GM19372 (cell line): ENCODE measurements around the gene INPP5A.
"Not testable (repeated sequence)": the region's sequence is repeated elsewhere in the genome, so short reads cannot be mapped to it uniquely, and the experiment has no call there.

ENCODE experiments used
- ATAC-seq: cut with Tn5 transposase; IDR thresholded peaks from one replicate; pipeline ENCODE4 v1.9.1; 2021; ENCODE audit warnings: mild to moderate bottlenecking, low read depth, moderate library complexity; ENCODE audit not compliant: unreplicated experiment

INPP5A gene

DNA sequence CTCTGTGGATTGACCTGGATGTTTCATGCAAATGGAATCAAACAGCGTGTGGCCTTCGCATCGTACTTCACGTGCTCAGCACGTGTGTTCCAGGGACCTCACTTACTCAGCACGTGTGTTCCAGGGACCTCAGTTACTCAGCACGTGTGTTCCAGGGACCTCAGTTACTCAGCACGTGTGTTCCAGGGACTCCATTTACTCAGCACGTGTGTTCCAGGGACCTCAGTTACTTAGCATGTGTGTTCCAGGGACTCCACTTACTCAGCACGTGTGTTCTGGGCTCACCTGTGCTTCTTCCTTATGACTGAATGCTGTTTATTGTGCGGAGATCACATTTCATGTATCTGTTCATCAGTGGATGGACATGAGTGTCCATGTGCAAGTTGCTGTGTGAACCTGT lies 22.0 kb downstream of the INPP5A start:
- ATAC-seq: no peak

DNA sequence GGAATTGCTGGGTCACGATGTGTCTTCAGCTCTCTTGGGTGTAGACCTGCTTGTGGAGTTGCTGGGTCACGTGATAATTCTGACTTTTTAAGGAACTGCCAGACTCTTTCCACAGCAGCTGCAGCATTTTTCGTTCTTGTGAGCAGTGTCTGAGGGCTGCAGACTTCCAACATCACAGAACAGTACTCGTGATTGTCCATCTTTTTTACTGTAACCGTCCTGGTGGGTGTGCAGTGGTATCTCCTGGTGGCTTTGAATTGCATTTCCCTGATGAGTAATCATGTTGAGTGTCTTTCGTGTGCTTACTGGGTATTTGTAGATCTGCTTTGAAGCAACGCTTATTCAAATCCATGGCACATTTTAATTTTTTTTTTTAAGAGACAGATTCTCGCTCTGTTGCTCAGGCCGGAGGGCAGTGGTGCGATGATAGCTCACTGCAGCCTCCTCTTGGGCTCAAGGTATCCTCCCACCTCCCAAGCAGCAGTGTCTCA lies 22.7 kb downstream of the INPP5A start:
- ATAC-seq: no peak

DNA sequence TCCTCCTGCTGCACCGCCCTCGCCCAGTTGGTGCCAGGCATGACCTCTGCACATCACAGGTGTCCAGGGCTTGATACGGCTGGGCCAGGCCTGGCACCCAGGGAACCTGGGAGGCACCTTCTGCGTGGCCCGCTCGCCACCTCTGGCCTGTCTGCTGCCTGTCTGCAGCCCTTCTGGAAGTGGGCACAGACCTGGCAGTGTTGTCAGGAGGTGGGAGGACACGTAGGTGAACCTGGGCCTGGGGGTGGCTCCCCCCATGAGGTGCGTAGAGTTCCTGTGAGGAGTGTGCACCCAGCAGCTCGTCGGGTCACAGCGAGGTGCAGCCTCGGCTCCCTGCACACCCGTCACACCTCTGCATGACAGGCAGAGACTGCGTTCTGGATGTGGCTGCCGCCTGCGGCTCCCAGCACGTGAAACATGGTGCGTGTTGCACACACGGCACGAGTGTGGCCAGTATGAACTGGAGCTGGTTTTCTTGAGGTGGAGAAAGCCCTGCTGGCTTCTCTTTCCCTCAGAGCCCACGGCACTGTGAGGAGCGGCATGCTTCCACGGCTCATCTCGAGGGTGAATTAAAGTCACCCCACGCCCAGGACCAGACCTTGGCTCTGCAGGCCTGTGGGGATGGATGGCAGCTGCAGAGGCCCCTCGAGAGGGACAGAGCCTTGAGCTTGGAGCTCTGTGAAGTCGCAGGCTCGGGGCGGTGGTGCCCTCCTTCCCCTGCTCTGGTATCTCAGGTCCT lies 24.8 kb downstream of the INPP5A start:
- ATAC-seq: no peak

DNA sequence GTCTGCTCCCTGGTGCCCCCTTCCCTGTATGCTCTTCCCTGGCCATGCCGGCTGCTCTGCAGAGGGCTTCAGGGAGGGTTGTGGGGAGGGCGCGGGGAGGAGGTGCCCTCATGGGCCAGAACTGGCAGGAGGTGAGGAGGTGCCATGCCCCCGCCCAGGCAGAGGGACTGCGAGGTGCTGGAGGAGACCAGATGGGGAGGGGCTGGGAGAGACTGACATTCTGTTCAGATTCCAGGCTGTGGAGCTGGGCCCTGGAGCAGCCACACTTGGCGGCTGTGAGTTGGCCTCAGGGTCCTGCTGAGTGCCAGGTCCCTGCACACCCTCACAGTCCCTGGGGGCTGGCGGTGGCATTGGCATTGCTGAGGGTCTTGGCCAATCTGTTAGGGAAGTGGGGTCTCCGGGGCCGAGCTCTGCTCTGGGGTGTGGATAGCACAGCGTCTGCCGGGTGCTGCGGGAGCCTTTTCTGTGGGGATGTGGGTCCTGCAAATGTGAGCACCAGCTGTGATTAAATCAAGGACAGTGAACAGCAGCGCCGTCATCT lies 25.4 kb downstream of the INPP5A start:
- ATAC-seq: no peak

DNA sequence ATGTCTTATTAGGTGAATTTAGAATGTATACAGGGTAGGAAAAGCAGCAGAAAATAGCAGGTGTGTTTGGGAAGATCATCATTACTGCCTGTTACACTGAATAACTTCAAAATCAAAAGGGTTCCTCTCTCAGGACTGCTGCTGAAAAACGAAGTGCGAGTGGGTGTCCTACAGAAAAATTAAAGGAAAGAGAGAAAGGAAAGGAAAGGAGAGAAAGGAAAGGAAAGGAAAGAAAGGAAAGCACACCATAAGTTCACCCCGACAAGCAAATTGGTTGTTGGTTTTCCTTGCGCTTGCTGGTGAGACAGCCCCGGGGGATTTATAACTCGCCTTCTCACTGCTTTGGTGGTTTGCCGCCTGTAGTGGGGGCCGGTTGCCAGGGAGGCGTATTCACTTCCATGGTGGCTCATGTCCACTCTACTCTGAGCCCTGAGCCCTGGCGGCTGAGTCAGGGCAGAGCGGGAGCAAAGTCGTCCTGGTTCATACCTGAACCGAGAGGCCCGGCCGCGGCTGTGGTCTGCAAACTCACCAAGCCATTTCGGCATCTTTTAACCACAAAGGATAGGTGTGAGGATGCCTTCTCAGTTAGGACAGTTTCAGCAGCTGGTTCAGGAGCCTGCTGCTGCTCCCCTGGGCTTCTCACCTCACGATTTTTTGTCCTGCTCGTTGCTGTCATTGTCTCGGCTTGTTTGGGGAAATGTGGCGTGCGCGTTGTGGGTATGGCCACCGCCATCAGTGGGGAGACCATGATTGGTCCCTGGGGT lies 26.1 kb downstream of the INPP5A start:
- ATAC-seq: peak; percentile 82

DNA sequence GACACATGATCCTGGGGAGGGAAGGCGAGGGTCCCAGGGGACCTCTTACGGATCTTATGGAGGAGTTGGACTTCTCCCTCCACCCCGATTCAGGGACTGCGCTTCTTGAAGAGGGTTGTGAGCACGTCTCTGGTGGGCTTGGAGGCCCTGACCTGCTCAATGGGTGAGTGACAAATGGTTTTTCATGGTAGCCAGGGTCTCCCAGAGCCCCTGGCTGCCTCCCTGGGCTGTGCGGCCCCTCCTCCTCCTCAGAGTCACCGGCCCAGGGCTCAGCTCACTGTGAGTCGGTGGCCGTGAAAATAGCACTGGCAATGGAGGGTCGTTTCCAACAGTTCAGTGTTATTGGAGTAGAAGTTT lies 26.6 kb downstream of the INPP5A start:
- no peak for ATAC-seq

DNA sequence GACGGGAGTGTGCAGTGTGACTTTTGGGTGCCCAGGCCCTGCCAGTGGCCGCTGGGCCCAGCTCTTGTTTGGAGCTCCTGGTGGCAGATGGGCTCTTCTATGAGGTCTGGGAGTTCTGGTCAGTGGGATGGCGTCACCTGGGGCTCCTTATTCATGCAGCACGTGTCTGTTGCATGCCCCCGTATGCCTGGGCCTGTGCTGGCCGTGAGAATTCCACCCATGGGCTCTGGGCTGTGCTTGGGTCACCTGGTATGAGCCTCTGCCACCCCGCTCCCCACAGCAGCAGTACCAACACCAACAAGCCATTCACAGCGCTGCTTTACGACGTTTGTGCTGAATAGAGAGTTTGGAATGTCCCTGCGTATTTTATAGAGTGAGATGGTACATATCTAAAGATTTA lies 27.1 kb downstream of the INPP5A start:
- ATAC-seq: no peak

DNA sequence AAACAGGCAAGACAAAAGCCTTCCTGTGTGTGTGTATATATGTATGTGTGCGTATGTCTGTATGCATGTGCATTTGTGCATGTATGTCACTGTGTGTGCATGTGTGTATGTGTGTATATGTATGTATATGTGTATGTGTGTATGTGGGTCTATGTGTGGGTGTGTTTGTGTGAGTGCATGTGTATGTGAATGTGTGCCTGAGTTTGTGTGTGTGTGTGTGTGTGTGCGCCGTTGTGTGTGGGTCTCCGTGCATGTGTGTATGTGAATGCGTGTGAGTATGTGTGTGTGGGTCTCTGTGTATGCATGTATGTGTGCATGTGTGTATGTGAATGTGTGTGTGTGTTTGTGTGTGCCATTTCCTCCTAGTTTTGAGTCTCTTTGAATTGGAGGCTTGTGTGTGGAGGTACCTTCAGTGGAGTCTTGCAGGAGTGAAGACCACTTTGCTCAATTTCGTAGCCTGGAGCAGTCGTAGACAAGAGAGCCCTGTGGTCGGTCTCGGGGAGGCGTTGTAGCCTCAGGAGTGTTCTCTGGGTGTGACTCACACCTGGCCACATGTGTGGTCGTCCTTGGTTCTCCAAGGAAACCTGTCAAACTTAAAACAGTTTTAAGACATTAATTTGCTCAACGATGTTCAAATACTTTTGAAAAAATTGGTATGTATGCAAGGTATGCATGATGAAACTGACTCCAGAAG lies 28.1 kb downstream of the INPP5A start:
- no peak for ATAC-seq

DNA sequence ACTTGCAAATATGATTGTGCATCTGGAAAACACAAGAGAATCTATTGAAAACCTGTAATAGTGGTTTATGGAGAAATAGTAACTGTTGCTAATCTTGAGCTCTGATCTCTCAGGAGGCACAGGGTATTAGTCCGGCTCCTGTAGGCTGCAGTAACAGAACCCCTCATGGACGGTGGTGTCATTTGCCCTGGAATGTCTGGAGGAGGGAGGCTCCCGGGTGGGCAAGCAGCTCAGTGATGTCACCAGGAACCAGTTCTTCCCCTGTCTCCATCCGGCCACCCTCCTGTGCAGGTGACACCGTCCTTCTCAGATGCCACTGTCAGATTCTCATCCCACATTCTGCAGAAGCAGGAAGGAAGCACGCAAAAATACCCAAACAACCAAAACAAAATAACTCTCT lies 29.3 kb downstream of the INPP5A start:
- no peak for ATAC-seq

DNA sequence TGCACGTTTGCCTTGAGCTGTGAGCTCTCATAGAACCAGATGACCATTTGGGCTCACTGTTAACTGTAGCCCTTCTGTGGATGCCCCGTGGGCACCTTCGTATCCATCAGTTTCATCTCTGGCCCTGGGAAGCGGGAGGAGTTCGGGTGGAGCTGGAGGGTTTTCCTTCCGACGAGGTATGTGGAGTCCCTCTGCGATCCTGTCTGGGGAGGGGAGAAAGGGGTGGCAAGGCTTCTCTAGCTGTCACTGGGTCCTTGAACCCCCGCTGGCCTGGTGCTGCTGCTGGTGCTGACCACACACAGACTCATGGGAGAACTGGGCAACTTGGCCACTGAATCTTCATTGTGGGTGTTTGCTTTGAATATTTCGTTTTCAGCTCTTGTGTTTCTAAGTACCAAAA lies 32.7 kb downstream of the INPP5A start:
- no peak for ATAC-seq

DNA sequence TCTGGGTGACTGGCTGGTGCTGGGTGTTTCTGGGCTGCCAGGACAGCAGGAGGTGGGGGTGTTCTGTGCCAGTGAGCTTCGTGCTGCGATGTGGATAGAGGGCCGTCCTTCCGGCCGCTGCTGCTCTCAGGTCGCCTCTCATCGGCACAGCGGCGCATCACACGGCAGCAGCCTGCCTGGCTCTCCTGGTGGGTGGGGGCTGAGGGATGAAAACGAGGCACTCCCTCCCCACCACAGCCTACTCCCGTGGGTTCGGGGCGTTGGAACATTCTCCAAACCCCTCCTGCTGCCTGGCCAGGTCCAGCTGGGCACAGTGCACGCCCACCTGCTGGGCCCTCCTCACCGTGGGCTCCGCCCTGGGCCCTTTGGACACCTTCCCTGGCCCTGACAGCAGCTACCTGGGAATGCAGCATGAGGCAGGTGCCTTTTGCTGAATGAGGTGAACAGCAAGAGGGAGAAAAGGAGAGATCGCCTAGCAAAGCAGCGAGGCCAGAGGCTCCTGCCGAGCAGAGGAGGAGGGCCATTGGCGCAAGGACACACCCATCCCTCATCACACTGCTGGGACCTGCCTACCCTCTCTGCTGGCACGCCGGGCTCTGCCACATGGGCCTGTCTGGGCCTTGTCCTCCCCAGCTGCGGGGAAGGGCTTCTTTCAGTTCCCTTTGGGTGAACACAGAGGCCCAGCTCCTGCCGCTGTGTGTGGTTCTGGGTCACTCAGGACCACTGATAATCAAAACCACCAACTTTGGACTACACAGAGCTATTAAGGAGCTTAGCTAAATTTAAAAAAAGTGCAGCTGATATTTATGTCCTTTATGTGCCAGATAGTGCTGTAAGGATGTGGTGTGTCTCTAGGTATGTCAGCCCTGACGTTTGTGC lies 33.4 kb downstream of the INPP5A start:
- ATAC-seq: peak; percentile 35

DNA sequence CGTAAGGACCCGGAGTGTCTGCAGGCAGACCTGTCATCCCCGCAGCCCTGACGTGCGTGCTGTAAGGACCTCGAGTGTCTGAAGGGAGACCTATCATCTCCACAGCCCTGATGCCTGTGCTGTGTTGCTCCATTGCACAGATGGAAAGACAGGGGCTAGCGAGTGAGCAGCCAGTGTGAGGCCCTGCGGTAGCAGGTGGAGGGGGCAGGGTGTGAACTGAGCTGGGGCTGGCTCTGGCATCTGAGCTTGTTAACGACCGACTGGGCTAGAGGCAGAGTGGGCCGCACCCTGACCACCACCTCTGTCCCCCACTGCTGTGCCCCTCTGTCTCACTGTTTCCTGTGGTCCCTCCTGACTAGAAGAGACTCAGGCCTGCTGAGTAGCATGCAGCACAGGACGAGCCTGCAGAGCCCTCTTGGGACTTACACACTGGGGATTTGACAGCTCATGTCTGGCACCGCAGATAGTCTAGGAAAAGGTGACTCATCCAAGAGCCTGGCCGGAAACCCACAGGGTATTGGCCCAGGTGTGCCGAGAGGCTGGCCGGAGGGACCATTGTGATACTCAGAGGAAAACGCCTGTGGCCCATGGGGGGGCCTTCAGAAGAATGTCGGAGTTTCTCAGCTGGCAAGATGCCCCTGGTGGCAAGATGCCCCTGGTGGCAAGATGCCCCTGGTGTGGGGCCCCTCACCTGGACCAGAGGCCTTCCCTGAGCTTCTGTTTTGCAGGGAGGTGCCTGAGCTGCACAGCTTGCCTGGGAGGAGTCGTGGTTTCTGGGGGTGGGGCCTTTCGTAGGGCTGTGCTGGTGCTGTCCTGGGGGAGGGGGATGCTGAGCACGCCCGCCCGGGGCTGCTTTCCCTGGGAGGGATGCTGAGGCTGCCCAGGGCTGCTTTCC lies 34.3 kb downstream of the INPP5A start:
- ATAC-seq: peak; percentile 62

DNA sequence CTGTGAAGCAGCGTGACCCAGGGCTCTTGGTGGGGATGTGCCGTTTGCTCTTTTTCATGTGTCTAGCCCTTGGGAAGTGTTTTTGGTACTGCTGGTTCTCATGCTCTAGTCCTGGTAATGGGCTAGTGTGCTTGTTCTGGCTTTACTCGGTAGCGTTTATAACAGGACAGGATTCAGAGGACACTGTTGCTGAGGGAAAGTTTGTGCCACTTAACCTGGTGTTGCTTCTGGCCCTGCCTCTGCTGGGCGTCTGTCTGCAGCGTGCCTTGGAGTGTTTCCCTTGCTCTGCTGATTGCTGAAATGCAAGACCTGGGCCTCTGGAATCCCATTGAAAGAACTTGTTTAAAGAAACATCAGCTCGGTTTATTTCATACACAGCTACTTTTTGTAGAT lies 35.0 kb downstream of the INPP5A start:
- peak; percentile 6 for ATAC-seq

DNA sequence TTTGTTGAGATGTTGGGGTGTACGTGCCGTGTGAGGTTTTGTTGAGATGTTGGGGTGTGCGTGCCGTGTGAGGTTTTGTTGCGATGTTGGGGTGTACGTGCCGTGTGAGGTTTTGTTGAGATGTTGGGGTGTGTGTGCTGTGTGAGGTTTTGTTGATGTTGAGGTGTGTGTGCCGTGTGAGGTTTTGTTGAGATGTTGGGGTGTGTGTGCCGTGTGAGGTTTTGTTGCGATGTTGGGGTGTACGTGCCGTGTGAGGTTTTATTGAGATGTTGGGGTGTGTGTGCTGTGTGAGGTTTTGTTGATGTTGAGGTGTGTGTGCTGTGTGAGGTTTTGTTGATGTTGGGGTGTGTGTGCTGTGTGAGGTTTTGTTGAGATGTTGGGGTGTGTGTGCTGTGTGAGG lies 35.4 kb downstream of the INPP5A start:
- ATAC-seq: not testable (repeated sequence)

DNA sequence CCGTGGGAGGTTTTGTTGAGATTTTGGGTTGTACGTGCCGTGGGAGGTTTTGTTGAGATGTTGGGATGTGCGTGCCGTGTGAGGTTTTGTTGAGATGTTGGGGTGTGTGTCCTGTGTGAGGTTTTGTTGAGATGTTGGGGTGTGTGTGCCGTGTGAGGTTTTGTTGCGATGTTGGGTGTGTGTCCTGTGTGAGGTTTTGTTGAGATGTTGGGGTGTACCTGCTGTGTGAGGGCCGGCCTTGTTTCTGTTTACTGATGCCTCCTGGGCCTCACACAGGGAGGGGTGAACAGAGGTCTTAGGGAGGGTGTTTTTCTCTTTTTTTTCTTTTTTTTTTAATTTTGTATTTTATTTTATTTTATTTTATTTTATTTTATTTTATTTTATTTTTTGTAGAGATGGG lies 36.7 kb downstream of the INPP5A start:
- ATAC-seq: no peak

DNA sequence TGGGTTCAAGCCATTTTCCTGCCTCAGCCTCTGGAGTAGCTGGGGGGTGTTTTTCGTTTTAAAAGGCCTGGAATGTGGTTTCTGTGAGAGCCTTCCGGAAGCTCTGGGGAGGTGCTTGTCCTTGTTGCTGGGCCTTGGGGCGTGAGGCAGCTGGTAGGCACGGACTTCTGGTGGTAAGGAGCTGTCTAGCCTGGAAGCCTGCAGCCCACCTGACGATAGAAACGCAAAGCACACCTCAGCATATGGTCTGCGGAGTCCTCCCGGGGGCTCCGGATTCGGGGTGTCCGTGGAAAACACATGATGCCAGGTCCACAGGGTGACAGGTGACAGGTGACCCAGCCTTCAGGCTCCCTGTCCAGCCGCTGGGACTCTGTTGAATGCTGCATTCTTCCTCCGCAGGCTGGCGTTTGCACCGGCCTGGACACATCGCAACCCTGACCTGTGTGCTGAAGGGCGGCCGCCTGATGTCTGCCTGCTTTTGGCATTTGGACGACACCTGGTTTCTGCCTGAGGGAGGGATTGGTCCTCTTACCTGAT lies 37.3 kb downstream of the INPP5A start:
- no peak for ATAC-seq

DNA sequence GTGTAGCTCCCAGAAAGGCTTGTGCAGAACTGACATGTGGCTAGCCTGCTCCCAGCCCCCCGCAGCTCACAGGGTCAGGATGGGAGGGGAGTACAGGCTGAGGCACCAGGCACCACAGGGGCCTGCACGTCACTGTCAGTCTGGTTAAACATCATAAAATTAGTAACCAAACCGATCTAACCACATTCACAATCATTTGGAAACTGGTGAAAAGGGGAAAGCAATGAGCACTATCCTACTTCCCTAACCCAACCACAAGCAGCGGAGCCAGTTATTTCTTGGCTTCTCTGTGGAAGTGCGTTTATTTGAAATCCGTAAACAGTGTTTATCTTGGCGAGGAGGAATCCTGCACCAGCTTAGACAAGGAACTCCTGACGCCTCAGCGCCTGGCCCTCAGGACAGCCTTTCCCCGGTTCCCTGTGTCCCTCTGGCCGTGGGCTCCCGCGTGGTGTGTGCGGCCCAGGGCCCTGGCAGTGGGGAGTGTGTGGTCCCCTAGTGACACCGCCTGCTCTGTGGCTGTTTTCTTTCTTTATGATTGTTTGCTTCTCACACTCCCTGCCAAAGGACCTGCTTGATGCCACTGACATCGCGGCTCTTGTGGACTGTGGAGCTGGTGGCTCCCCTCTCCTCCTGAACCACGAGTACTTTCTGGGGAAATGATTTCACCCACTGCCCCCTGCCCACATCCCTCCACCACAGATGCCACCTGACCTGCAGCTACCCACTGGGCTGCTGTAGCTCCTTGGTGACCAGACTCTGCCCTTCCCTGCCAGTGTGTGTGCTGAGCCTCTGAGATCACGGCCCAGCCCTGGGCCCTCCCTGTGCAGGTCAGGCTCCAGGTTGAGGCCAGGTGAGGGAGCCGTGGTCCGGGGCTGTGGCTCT lies 38.0 kb downstream of the INPP5A start:
- no peak for ATAC-seq
